H1 (cell line): Measurements from ENCODE around the gene CDC123. TPM values are rescaled to one million over a fixed set of nuclear protein-coding genes. Genes with fewer than 3 reads are reported as not detected.

Experiments
- CTCF ChIA-PET: fragments of 300-600 bp; sonication (Branson Sonifier 250); formaldehyde crosslinking; loops from one replicate; lab custom pipeline; 2021; ENCODE audit not compliant: partially characterized antibody; lab: Charles Lee
- POLR2A ChIA-PET: fragments of 300-600 bp; sonication (Branson Sonifier 250); formaldehyde crosslinking; loops from one replicate; lab custom pipeline; 2021; ENCODE audit warnings: inconsistent platforms; ENCODE audit not compliant: partially characterized antibody; lab: Charles Lee
- DNase-seq, 2 experiments: peaks; one replicate each; pipeline versions ENCODE4 v3.0.0 to v3.0.0-alpha.2; 2010 to 2022; ENCODE audit warnings: low spot score in 2 of 2, low read depth in 1 of 2, mixed read lengths in 1 of 2
- FAIRE-seq: peaks from 2 replicates; lab custom pipeline; 2011; peaks lifted over from hg19 to GRCh38; lab: Jason Lieb, UNC
- H2AFZ ChIP-seq: 2 replicates; pipeline ENCODE4 v1.8.1; 2012; ENCODE audit warnings: low read length, inconsistent platforms
- H2AK5ac ChIP-seq: 2 replicates; pipeline ENCODE4 v1.6.1; 2013; ENCODE audit warnings: low read depth, low read length
- H2BK120ac ChIP-seq: replicated peaks from 2 replicates; pipeline ENCODE3; 2013; ENCODE audit warnings: low read depth, low read length, inconsistent platforms
- H2BK12ac ChIP-seq: 2 replicates; pipeline ENCODE4 v1.6.1; 2013; ENCODE audit warnings: low read depth, low read length
- H2BK15ac ChIP-seq: 2 replicates; pipeline ENCODE4 v1.6.1; 2013; ENCODE audit warnings: low read length
- H2BK20ac ChIP-seq: 2 replicates; pipeline ENCODE4 v1.6.1; 2013; ENCODE audit warnings: low read length
- H2BK5ac ChIP-seq: 2 replicates; pipeline ENCODE4 v1.6.1; 2013; ENCODE audit warnings: low read depth, low read length
- H3K14ac ChIP-seq: 2 replicates; pipeline ENCODE4 v1.6.1; 2013; ENCODE audit warnings: inconsistent platforms; ENCODE audit not compliant: insufficient read length
- H3K18ac ChIP-seq: 2 replicates; pipeline ENCODE4 v1.6.1; 2013; ENCODE audit warnings: low read length; ENCODE audit errors: extremely low read depth
- H3K23ac ChIP-seq: 2 replicates; pipeline ENCODE4 v1.6.1; 2013; ENCODE audit warnings: inconsistent platforms; ENCODE audit not compliant: insufficient read length
- H3K23me2 ChIP-seq: 2 replicates; pipeline ENCODE4 v1.6.1; 2013; ENCODE audit warnings: low read depth, low read length
- H3K27ac ChIP-seq: 2 replicates; pipeline ENCODE4 v1.6.1; 2011; ENCODE audit warnings: low read depth, low read length, inconsistent platforms
- H3K27me3 ChIP-seq, 4 experiments: replicated peaks in 1 of 4; 1 replicate in 1 of 4; 2 replicates in 3 of 4; pipeline versions ENCODE4 v1.6.1 to v1.8.1; 2011 to 2013; ENCODE audit warnings: low read length in 3 of 4, mild to moderate bottlenecking in 3 of 4, inconsistent platforms in 2 of 4, mixed read lengths in 2 of 4, moderate library complexity in 1 of 4; ENCODE audit not compliant: control insufficient read depth in 3 of 4, insufficient read depth in 3 of 4; ENCODE audit errors: extremely low read depth in 1 of 4
- H3K36me3 ChIP-seq, 4 experiments: 2 replicates each; pipeline versions ENCODE4 v1.6.1 to v1.8.1; 2011 to 2013; ENCODE audit warnings: mild to moderate bottlenecking in 4 of 4, low read length in 3 of 4, moderate library complexity in 2 of 4, control low read depth in 1 of 4, inconsistent platforms in 1 of 4; ENCODE audit not compliant: insufficient read depth in 4 of 4, control insufficient read depth in 2 of 4
- H3K4ac ChIP-seq: replicated peaks from 2 replicates; pipeline ENCODE3; 2013; ENCODE audit warnings: low read length, low read depth, mixed read lengths, inconsistent platforms; ENCODE audit not compliant: insufficient read length
- H3K4me1 ChIP-seq, 4 experiments: replicated peaks in 1 of 4; 1 replicate in 1 of 4; 2 replicates in 3 of 4; pipeline versions ENCODE4 v1.6.1 to v1.8.1; 2011 to 2013; ENCODE audit warnings: low read length in 3 of 4, inconsistent platforms in 2 of 4, mixed read lengths in 1 of 4; ENCODE audit not compliant: insufficient read depth in 4 of 4, control insufficient read depth in 3 of 4
- H3K4me2 ChIP-seq, 2 experiments: 2 replicates each; pipeline versions ENCODE4 v1.6.1 to v1.8.1; 2011 to 2013; ENCODE audit warnings: low read depth in 2 of 2, low read length in 2 of 2, control low read depth in 1 of 2, inconsistent platforms in 1 of 2, mild to moderate bottlenecking in 1 of 2; ENCODE audit not compliant: insufficient read depth in 1 of 2
- H3K4me3 ChIP-seq, 4 experiments: fragments of 200-600, 300-600 bp in 1 of 4; sonication (generic), shearing (Covaris generic), sonication (Bioruptor Twin) in 1 of 4; 2 replicates each; pipeline versions ENCODE4 v1.5.1 to v1.8.1; 2011 to 2016; ENCODE audit warnings: low read length in 4 of 4, low read depth in 3 of 4, control low read depth in 2 of 4, inconsistent platforms in 2 of 4, mild to moderate bottlenecking in 2 of 4, mixed read lengths in 1 of 4, moderate library complexity in 1 of 4; ENCODE audit not compliant: insufficient read depth in 2 of 4; ENCODE audit errors: extremely low read depth in 1 of 4
- H3K56ac ChIP-seq: replicated peaks from 2 replicates; pipeline ENCODE3; 2013; ENCODE audit warnings: low read depth, mild to moderate bottlenecking, mixed read lengths, low read length, inconsistent platforms; ENCODE audit not compliant: insufficient read length
- H3K79me1 ChIP-seq: 2 replicates; pipeline ENCODE4 v1.6.1; 2013; ENCODE audit warnings: low read depth, low read length, control low read depth
- H3K79me2 ChIP-seq, 2 experiments: 2 replicates each; pipeline versions ENCODE4 v1.6.1 to v1.8.1; 2012 to 2013; ENCODE audit warnings: low read length in 2 of 2, mild to moderate bottlenecking in 2 of 2, inconsistent platforms in 1 of 2; ENCODE audit not compliant: insufficient read depth in 2 of 2, control insufficient read depth in 1 of 2
- H3K9ac ChIP-seq, 4 experiments: replicated peaks in 1 of 4; 1 replicate in 1 of 4; 2 replicates in 3 of 4; pipeline versions ENCODE4 v1.6.1 to v1.8.1; 2011 to 2013; ENCODE audit warnings: low read depth in 3 of 4, low read length in 3 of 4, control low read depth in 2 of 4, mild to moderate bottlenecking in 2 of 4, moderate library complexity in 2 of 4, inconsistent platforms in 1 of 4; ENCODE audit errors: extremely low read depth in 1 of 4
- H3K9me3 ChIP-seq, 2 experiments: 2 replicates each; pipeline versions ENCODE4 v1.6.1 to v1.8.1; 2012 to 2013; ENCODE audit warnings: mild to moderate bottlenecking in 2 of 2, moderate library complexity in 2 of 2, control low read depth in 1 of 2, inconsistent platforms in 1 of 2, low read depth in 1 of 2, low read length in 1 of 2, mixed read lengths in 1 of 2; ENCODE audit not compliant: insufficient read depth in 2 of 2
- H4K20me1 ChIP-seq, 2 experiments: replicated peaks in 1 of 2; 2 replicates each; pipeline versions ENCODE3 to v1.8.1; 2011 to 2013; ENCODE audit warnings: inconsistent platforms in 2 of 2, low read length in 2 of 2, mild to moderate bottlenecking in 1 of 2; ENCODE audit not compliant: insufficient read depth in 2 of 2, control insufficient read depth in 1 of 2
- H4K5ac ChIP-seq: 2 replicates; pipeline ENCODE4 v1.6.1; 2013; ENCODE audit warnings: low read length, low read depth, mixed read lengths, inconsistent platforms; ENCODE audit not compliant: insufficient read length
- H4K8ac ChIP-seq: 2 replicates; pipeline ENCODE4 v1.8.0; 2013; ENCODE audit warnings: mild to moderate bottlenecking, moderate library complexity, low read length, inconsistent platforms; ENCODE audit not compliant: insufficient read depth; ENCODE audit errors: extremely low read depth
- H4K91ac ChIP-seq: replicated peaks from 2 replicates; pipeline ENCODE3; 2013; ENCODE audit warnings: low read length, mixed read lengths, inconsistent platforms; ENCODE audit not compliant: insufficient read length
- ASH2L ChIP-seq: fragments of 200-600, 300-600 bp; sonication (generic); IDR thresholded peaks from one replicate; pipeline ENCODE4 v1.7.1; 2017; ENCODE audit warnings: low read length
- WGBS, 2 experiments: shearing (Covaris generic) in 1 of 2; methylation state at CpG; one replicate each; pipeline versions ENCODE4 v1.1.6 to v1.1.7; 2013 to 2015; ENCODE audit warnings: low lambda C conversion rate in 2 of 2, mixed read lengths in 2 of 2, inconsistent platforms in 1 of 2, low coverage in 1 of 2, missing lambda C conversion rate in 1 of 2; ENCODE audit not compliant: insufficient replicate concordance in 2 of 2, insufficient coverage in 1 of 2, insufficient read length in 1 of 2; ENCODE audit errors: extremely low coverage in 1 of 2, missing lambda C conversion rate in 1 of 2; 5-methylcytosine and 5-hydroxymethylcytosine counted together
- polyA plus RNA-seq, 7 experiments: library from polyadenylated mRNA; depleted of rRNA in 3 of 7; stranded (reverse) in 5 of 7; unstranded in 2 of 7; fragments of >200 nt in 5 of 7; fragments of 200-250 nt in 2 of 7; gene quantifications; 1 replicate in 5 of 7; 2 replicates in 1 of 7; 4 replicates in 1 of 7; pipeline versions ENCODE4 v1.2.1 to v1.2.3, GENCODE V29; 2011 to 2013; ENCODE audit warnings: missing spikeins in 2 of 7, mixed read lengths in 2 of 7
- total RNA-seq: library from RNA; stranded (reverse); fragmentation: NEBNext Ultra II Directional; extraction: Animal tissue kit (Norgen Biotek cat#: 25700); gene quantifications from 2 replicates; pipeline ENCODE4 v1.2.1, GENCODE V29; 2021

The CDC123 gene
- total and polyA plus RNA-seq, 2 of the 8 experiments (the other 6 are each of a cell fraction or from before 2014, with no cell fraction given), result 115 to 202 TPM

DNA sequence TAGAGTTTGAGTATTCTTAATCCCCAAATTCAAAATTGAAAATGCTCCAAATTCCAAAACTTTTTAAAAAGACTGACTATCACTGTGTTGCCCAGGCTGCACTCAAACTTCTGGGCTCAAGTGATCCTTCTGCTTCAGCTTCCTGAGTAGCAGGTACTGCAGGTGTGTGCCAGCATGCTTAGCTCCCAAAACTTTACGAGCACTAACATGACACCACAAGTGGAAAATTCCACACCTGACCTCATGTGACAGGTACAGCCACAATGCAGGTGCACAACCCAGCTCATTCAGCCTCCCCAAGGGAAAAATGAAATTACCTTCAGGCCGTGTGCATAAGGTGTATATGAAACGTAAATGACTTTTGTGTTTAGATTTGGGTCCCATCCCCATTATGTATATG is 16.5 kb downstream of the CDC123 start:
- 85% methylated on average over 3 of the region's 3 CpGs; no CpG with 5 or more reads in 1 of the 2 experiments for WGBS, 2 experiments
- peaks cover 9 to 62% (median 38%) of the 10 kb centered on the region in 4 experiments for H3K36me3 ChIP-seq

More for the DNA sequence above, 16.5 kb downstream of the CDC123 start:
- no peak overlapping the region for H2BK5ac ChIP-seq
- H2BK20ac ChIP-seq, result no peak overlapping the region
- H3K4me3 ChIP-seq, result no peak overlapping the region
- no peak overlapping the region for H3K14ac ChIP-seq
- H3K27ac ChIP-seq, result no peak overlapping the region
- no peak overlapping the region for H2AFZ ChIP-seq
- no peak overlapping the region for H4K5ac ChIP-seq
- FAIRE-seq, result no peak
- no peak overlapping the region for H2AK5ac ChIP-seq
- no peak overlapping the region for H3K4ac ChIP-seq
- POLR2A ChIA-PET, result interaction anchor here (1.0 to 2.8 kb wide), 4 partner anchors 9 to 12 kb away, joined by 3 to 8 read pairs (median 5); no protein-coding TSS in a partner anchor
- TF ChIP-seq ASH2L, result no peak
- TF ChIP-seq, all 59 proteins: peak for 0
- no peak overlapping the region for H3K56ac ChIP-seq
- no peak overlapping the region for H4K8ac ChIP-seq
- 0 out of 4 replicates have a peak, but pooled peaks cover 0 to 2% of the 10 kb centered on the region in 2 experiments for H3K9me3 ChIP-seq
- H2BK12ac ChIP-seq, result no peak overlapping the region
- no peaks in the 10 kb centered on the region for H3K23me2 ChIP-seq
- no peak overlapping the region for H3K18ac ChIP-seq
- no peak overlapping the region for H4K91ac ChIP-seq
- no peaks in the 10 kb centered on the region for H3K4me1 ChIP-seq
- CTCF ChIA-PET, result interaction anchor here (0.9 to 4.9 kb wide), 4 partner anchors 9 to 40 kb away, joined by 3 to 42 read pairs (median 6); no protein-coding TSS in a partner anchor
- no peak overlapping the region for H3K9ac ChIP-seq
- DNase-seq, result no peak
- H3K79me2 ChIP-seq, result peaks cover 0 to 35% of the 10 kb centered on the region in 2 experiments; a peak in 3 of 4 replicates
- H2BK120ac ChIP-seq, result no peak overlapping the region
- no peak overlapping the region for H3K23ac ChIP-seq
- H4K20me1 ChIP-seq, result peaks cover 5 to 7% of the 10 kb centered on the region in 2 experiments
- no peaks in the 10 kb centered on the region for H3K27me3 ChIP-seq
- H3K79me1 ChIP-seq, result peaks cover 4% of the 10 kb centered on the region; the same call in 1 of the 2 replicates
- H2BK15ac ChIP-seq, result no peak overlapping the region
- no peak overlapping the region for H3K4me2 ChIP-seq
